ENCODE data around the gene FAM120B.

FAM120B gene

DNA sequence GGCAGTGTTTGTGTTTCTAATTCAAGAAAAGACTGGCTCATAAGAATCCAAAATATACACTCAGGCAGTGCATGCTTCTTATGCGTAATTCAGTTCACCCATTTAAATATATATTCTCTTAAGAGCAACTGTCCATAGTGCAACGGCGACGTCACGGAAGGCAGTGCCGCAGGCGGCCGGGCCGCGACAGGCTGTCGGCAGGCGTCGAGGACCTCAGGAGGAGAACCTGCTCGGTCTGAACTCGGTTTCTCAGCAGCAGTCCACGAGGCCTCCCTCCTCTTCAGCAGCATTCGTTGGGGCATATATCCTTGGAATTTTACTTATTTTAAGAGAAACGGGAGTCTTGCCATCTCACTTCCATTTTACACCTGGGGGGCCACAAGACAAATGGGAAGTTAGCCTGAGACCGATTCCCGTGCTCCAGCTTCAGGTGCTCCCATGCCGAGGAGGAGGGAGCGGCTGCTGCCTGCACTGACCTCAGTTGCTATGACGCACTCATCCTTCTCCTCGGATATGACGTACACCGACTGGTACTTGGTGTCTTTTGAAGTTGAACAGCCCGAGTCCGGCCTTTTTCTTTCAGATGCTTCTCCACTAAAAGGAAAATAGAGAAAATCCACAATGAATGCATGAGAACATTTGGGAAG lies 23.9 kb upstream of the FAM120B start:
- TF ChIP-seq ISL1 (CRISPR knock-in tag; IDR thresholded peaks at IDR 0.05) (no peak), ESRRG (CRISPR knock-in tag; IDR thresholded peaks at IDR 0.05) (no peak), ZFP3 (CRISPR knock-in tag; IDR thresholded peaks at IDR 0.05) (no peak), ZNF8 (CRISPR knock-in tag; IDR thresholded peaks at IDR 0.05) (no peak), BACH2 (CRISPR knock-in tag; IDR thresholded peaks at IDR 0.05; ENCODE audit: borderline replicate concordance) (no peak), ZNF565 (CRISPR knock-in tag; conservative IDR thresholded peaks at IDR 0.05; ENCODE audit: low read depth) (no peak), TOX (CRISPR knock-in tag; IDR thresholded peaks at IDR 0.05; ENCODE audit: borderline replicate concordance) (no peak), PATZ1 (CRISPR knock-in tag; IDR thresholded peaks at IDR 0.05; ENCODE audit: borderline replicate concordance) (no peak), OSR1 (CRISPR knock-in tag; IDR thresholded peaks at IDR 0.05) (no peak), ZC3H10 (CRISPR knock-in tag; IDR thresholded peaks at IDR 0.05) (no peak), PPARA (CRISPR knock-in tag; IDR thresholded peaks at IDR 0.05; ENCODE audit: borderline replicate concordance) (no peak), TSHZ2 (CRISPR knock-in tag; IDR thresholded peaks at IDR 0.05) (no peak), GLIS3 (CRISPR knock-in tag; IDR thresholded peaks at IDR 0.05) (no peak), SNAI2 (CRISPR knock-in tag; IDR thresholded peaks at IDR 0.05) (no peak), TCF4 (CRISPR knock-in tag; IDR thresholded peaks at IDR 0.05; ENCODE audit: borderline replicate concordance) (no peak)
- TF ChIP-seq, protein P1, sequence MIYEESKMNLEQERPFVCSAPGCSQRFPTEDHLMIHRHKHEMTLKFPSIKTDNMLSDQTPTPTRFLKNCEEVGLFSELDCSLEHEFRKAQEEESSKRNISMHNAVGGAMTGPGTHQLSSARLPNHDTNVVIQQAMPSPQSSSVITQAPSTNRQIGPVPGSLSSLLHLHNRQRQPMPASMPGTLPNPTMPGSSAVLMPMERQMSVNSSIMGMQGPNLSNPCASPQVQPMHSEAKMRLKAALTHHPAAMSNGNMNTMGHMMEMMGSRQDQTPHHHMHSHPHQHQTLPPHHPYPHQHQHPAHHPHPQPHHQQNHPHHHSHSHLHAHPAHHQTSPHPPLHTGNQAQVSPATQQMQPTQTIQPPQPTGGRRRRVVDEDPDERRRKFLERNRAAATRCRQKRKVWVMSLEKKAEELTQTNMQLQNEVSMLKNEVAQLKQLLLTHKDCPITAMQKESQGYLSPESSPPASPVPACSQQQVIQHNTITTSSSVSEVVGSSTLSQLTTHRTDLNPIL (CRISPR knock-in tag; IDR thresholded peaks at IDR 0.05; ENCODE audit: low read depth), result no peak
- ATAC-seq, result no peak

DNA sequence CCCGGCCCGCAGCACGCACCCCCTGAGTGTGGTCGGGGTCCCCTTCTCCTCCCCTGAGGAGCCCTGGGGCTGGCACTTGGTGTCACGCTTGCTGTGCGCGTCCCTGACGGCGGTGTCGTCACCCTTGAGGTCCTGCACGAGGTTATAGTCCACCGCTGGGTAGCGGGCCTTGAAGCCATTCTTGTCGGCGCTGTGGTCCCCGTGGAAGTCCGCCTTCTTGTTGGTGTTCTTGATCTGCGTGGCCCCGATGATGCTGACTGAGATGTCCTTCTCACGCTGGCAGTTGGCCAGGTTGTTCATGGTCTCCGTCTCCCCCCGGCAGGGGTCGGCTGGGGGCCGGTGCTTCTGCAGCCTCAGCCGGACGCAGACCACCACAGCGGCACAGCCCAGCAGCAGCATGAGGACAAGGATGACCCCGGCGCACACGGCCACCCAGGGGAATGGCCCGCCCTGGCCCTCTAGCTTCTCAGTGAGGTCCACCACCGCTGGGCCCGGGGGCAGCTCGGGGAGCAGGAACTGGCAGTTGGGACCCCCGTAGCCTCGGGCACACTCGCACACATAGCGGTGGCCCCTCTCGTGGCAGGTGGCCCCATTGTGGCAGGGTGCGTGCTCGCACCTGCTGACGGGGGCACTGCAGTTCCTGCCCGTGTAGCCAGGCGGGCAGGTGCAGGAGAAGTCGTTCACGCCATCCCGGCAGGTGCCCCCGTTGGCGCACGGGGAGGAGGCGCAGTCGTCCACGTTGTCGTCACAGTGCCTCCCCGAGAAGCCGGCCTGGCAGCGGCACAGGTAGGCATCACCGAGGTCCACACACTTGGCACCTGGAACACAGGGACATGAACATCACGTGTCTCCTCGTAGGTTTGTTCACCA lies 23.1 kb upstream of the FAM120B start:
- no peak for ATAC-seq
- no peak for TF ChIP-seq PATZ1 (CRISPR knock-in tag; IDR thresholded peaks at IDR 0.05; ENCODE audit: borderline replicate concordance)
- TF ChIP-seq ISL1 (CRISPR knock-in tag; IDR thresholded peaks at IDR 0.05), result no peak
- no peak for TF ChIP-seq SNAI2 (CRISPR knock-in tag; IDR thresholded peaks at IDR 0.05)
- no peak for TF ChIP-seq ESRRG (CRISPR knock-in tag; IDR thresholded peaks at IDR 0.05)
- TF ChIP-seq ZFP3 (CRISPR knock-in tag; IDR thresholded peaks at IDR 0.05), result no peak
- no peak for TF ChIP-seq ZC3H10 (CRISPR knock-in tag; IDR thresholded peaks at IDR 0.05)
- TF ChIP-seq CSDC2 (CRISPR knock-in tag; IDR thresholded peaks at IDR 0.05), result no peak
- TF ChIP-seq, protein P1 (CRISPR knock-in tag; IDR thresholded peaks at IDR 0.05; ENCODE audit: low read depth), result no peak
- TF ChIP-seq ZNF8 (CRISPR knock-in tag; IDR thresholded peaks at IDR 0.05), result no peak
- TF ChIP-seq RARB (CRISPR knock-in tag; IDR thresholded peaks at IDR 0.05), result no peak
- no peak for TF ChIP-seq TSHZ2 (CRISPR knock-in tag; IDR thresholded peaks at IDR 0.05)
- no peak for TF ChIP-seq ZFP30 (CRISPR knock-in tag; IDR thresholded peaks at IDR 0.05)
- no peak for TF ChIP-seq ZNF565 (CRISPR knock-in tag; conservative IDR thresholded peaks at IDR 0.05; ENCODE audit: low read depth)
- no peak for TF ChIP-seq ZNF70 (CRISPR knock-in tag; IDR thresholded peaks at IDR 0.05)
